RCC 7860 (cell line): ENCODE data around the gene C2orf81.

Experiments
- DNase-seq: peaks from one replicate; pipeline ENCODE4 v3.0.0-alpha.2; 2015; ENCODE audit warnings: low spot score
- FAIRE-seq: peaks from 2 replicates; lab custom pipeline; 2012; peaks lifted over from hg19 to GRCh38; lab: Jason Lieb, UNC

C2orf81 gene

DNA sequence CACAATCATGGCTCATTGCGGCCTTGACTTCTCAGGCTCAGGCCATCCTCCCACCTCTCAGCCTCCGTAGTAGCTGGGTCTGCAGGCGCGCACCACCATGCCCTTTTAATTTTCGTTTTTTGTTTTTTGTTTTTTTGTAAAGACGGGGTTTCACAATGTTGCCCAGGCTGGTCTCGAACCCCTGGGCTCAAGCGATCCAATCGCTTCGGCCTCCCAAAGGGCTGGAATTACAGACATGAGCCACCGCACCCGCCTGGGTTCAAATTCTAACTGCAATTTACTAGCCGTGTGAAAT is 29.0 kb downstream of the C2orf81 start:
- FAIRE-seq (no peak), DNase-seq (no peak)

GRCh38 chr2:74391580-74392448 is 29.6 kb downstream of the C2orf81 start:
- DNase-seq (peak; percentile 77), FAIRE-seq (peak; percentile 62)

GRCh38 chr2:74391209-74391579 is 30.2 kb downstream of the C2orf81 start:
- peak; percentile 19 for DNase-seq
- no peak for FAIRE-seq

DNA sequence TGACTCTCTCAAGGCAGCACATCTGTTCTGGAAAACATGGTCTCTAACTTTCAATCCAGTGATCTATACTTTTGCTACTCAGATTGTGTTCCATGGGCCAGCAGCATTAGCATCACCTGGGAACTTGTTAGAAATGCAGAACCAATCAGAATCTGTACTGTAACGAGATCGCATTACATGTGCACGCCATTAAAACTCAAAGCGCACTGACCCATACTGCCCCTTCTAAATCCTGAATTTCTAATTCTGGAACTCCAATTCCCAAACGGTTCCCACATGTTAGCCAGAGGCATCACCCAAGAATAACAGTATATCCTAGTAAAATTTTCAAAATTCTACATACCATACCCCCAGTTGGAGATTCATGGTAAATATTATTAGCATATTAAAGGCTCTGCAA is 30.8 kb downstream of the C2orf81 start:
- DNase-seq (no peak), FAIRE-seq (no peak)

DNA sequence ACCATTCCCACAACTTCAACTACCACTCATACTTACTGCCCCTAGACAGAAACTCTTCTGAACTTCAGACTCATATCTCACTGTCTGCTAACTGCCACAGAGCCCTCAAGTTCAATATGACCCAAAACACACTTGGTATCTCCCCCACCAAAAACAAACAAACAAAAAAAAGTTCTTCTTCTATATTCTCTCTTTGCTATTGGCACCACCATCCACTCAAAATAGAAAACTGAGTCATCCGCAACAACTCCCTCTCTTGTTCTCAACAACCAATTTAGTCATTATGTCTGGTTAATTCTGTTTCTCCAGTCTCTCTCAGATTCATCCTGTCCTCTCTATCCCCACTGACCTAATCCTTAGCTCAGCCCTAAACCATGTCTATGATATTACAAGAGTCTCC is 34.1 kb downstream of the C2orf81 start:
- FAIRE-seq (no peak), DNase-seq (no peak)

DNA sequence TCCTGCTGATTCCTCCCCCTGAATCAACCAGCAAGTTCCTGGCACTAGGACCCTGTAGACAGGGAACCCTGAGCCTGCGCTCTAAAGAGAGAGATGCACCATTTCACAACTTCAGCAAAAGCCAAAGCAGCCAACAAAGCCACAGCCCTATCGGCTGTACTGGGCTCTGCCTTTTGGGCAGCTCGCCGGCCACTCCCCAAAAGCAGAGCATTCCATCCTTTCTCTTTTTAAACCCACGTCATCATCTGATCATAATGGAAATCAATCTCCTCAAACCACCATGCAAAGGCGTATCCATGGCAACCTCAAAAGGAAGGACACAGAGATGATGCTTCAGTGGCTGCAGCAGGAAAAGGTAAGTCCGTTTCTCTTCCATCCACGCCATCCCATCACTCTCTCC is 36.0 kb downstream of the C2orf81 start:
- FAIRE-seq (no peak), DNase-seq (no peak)

GRCh38 chr2:74384051-74384450 is 37.4 kb downstream of the C2orf81 start:
- FAIRE-seq (no peak), DNase-seq (no peak)

DNA sequence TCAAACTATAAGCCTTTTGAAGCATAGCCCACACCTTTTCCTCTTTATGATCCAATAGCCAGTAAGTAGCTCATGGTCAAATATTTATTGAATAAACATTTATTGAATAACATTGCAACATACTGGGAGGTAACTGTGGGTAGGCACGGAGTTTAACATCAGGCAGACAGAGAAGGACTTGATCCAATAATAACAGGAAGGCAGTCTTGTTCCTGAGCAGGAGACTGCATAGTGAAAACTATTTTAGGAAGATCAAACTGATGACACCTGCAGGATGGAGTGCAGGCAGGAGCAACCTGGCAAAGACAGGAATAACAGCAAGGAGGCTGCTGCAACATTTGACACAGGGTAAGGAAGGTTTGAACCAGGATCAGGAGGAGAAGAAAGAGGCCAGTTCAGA is 38.2 kb downstream of the C2orf81 start:
- DNase-seq = no peak
- no peak for FAIRE-seq

- no peak for DNase-seq
- no peak for FAIRE-seq
Measured at GRCh38 chr2:74381751-74382150, 39.7 kb downstream of the C2orf81 start.

GRCh38 chr2:74379851-74380789 is 41.3 kb downstream of the C2orf81 start, which contains the start of gene DCTN1:
DCTN1 (minus strand) TSS chr2:74380311; CDS start chr2:74380037, 274 bp downstream.
- DNase-seq (no peak), FAIRE-seq (no peak)

DNA sequence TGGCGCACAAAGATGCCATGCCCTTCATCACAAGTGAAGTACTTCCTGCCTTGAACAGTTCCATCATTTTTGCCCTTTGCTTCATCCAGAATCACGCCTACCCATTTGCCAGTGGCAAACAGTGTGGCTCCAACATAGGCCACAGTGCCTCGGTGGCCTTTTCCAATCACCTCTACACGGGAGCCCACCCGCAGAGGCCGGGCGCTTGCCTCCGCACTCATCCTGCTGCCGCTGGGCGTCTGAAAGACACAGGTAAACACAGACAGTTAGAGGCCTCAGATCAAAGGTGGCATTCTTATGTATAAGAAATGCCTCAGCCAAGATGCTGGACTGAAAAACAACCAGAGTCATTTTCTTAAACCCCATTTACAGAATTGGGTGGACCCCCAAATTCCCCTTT is 43.4 kb downstream of the C2orf81 start:
- FAIRE-seq = no peak
- DNase-seq = no peak

DNA sequence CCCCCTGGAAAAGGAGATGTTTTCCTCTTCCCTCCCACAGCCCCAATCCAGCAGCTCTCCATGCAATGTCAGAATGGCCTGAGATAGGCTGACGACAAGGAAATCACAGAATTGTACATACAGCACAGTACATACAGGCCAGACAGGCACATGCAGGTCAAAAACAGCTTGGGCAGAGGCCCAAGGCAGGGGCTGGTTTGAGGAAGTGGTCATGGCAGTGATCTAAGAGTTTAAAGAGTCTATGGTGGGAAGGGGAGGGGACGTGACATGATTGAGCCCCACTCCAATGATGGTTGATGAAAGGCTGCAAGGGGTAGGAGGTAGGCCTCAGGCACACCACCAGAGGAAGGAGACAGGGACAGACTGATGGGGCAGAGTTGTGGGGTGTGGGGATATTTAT is 45.6 kb downstream of the C2orf81 start:
- no peak for FAIRE-seq
- DNase-seq = no peak

- FAIRE-seq = no peak
- no peak for DNase-seq
Measured at GRCh38 chr2:74374509-74375205, 46.8 kb downstream of the C2orf81 start.

GRCh38 chr2:74373985-74374384 is 47.4 kb downstream of the C2orf81 start:
- no peak for FAIRE-seq
- no peak for DNase-seq

DNA sequence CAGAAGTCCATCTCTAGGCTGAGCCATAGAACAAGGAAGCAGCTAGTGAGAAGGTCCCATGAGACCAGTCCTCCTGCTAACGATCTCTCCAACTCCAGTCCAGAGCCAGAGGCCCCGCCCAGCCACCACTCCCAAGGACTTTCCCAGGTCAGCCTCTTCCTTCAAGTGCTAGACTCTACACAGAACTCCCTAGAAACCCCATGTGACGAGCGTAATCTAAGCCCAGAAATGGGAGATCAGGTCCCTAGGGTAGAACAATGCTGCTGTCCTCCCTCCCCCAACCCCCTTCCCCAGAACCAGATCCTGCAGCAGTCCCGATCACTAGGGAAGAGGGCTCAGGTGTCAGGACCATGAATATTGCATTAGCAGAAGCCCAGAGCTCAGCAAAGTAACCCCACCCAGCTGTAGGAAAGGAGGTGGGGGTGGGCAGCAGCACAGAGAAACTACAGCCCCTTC is 48.2 kb downstream of the C2orf81 start:
- FAIRE-seq = no peak
- DNase-seq = no peak

DNA sequence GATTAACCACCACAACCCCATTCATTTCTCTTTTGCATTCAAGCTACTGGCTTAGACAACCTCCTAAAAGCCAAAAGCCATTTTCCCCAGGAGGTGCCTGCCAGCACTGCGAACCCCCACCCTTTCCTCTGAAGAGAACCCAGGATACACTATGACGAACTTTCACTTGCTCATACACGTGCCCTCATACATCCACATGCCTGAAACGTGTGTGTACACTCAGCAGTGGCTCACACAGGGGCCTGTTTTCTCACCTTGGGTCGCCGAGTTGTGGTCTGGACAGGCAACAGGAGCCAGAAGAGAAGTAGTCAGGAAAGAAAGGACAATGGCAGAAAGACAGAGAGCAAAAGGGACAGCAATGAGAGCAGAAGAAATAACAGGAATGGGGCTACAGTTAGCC is 48.7 kb downstream of the C2orf81 start:
- FAIRE-seq (no peak), DNase-seq (no peak)

- DNase-seq (no peak), FAIRE-seq (no peak)
Measured at GRCh38 chr2:74371421-74371820, 50.0 kb downstream of the C2orf81 start.

DNA sequence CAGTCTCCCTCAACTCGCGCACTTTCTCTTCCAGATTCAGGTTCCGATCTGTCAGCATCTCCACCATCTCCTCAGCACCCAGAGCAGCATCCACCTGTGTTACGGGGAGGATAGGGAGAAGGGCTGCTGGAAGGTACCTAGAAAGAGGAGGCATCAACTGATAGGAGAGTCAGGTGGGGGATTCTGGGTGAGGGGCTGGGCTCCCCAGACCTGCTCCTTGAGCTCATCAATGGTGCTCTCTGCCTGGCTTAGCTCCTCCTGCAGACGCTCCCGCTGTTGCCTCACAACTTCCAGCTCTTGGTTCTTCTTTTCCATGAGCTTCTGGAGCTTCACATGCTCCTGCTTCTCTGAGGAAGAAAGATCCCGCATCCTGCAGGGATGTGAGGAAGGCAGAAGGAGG is 51.4 kb downstream of the C2orf81 start:
- DNase-seq = no peak
- no peak for FAIRE-seq

DNA sequence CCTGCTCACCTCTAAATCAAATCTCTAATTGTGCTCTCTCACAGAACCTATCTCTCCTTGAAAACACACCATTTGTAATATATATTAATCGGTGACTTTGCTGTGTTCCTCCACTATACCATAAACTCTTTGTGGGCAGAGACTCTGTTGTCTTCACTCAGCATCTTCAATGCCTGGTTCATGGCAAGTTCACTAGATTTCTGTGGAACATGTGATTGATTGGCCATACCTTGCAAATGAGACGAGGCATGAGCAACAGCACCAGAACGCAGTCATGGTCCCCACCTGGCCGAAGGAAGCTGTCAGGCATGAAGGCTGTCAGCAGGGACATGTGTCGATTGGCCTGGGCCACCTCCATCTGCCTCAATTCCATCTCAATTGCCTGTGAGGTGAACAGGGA is 52.9 kb downstream of the C2orf81 start:
- FAIRE-seq (no peak), DNase-seq (no peak)

DNA sequence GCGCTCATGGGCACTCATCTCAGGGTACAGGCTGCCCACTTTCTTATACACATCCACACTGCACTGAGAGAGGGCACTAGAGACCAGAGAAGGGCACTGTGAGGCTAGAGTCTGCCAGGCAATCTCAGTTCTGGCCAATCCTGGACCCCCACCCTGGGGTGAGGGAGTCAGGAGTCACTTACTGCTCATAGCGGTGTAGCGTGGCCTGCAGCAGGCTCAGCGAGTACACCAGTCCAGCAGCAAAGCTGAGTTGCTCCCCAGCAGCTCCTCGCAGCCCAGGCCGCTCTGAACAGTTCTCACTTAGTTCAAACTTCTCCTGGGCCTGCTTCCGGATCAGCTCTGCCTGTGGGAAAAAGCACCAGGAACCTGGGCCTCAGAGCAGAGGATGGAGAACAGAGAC is 53.6 kb downstream of the C2orf81 start:
- DNase-seq (no peak), FAIRE-seq (no peak)

GRCh38 chr2:74366036-74366435 is 55.4 kb downstream of the C2orf81 start:
- no peak for FAIRE-seq
- no peak for DNase-seq
